GM12875 (cell line): ENCODE results near the gene KLHL36.
A peak's percentile ranks its signal among the peaks of the same experiment; 100 is the strongest.

Experiments
- H3K4me3 ChIP-seq: one replicate; pipeline ENCODE4 v1.5.1; 2011; ENCODE audit warnings: low read depth, low read length, control low read depth
- TF ChIP-seq, protein P1 (sequence below): IDR thresholded peaks from 2 replicates; pipeline ENCODE4 v1.5.1; 2011; ENCODE audit warnings: low read depth, mild to moderate bottlenecking, control low read depth, inconsistent platforms, low read length, moderate library complexity, borderline replicate concordance; ENCODE audit not compliant: insufficient read depth

The KLHL36 gene

DNA sequence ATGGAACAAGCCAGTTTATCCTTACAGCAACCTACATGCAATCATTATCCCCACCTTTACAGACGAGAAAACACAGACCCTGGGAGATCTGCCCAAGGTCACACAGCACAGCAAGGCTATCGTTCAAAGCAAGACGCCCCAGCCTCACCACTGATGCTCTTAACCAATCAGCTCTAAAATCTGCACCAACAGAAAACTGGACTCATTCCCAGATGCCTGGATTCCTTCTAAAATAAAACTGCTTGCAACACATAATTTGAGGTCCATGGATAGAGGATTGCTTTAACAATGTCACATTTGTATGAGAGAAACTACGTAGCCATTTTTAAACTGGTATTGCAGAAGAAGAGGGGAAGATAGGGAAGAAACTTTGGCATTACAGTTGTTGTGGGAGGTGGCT, 37.3 kb upstream of the KLHL36 start:
- TF ChIP-seq, protein P1, sequence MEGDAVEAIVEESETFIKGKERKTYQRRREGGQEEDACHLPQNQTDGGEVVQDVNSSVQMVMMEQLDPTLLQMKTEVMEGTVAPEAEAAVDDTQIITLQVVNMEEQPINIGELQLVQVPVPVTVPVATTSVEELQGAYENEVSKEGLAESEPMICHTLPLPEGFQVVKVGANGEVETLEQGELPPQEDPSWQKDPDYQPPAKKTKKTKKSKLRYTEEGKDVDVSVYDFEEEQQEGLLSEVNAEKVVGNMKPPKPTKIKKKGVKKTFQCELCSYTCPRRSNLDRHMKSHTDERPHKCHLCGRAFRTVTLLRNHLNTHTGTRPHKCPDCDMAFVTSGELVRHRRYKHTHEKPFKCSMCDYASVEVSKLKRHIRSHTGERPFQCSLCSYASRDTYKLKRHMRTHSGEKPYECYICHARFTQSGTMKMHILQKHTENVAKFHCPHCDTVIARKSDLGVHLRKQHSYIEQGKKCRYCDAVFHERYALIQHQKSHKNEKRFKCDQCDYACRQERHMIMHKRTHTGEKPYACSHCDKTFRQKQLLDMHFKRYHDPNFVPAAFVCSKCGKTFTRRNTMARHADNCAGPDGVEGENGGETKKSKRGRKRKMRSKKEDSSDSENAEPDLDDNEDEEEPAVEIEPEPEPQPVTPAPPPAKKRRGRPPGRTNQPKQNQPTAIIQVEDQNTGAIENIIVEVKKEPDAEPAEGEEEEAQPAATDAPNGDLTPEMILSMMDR = no peak
- H3K4me3 ChIP-seq = no peak overlapping the region

DNA sequence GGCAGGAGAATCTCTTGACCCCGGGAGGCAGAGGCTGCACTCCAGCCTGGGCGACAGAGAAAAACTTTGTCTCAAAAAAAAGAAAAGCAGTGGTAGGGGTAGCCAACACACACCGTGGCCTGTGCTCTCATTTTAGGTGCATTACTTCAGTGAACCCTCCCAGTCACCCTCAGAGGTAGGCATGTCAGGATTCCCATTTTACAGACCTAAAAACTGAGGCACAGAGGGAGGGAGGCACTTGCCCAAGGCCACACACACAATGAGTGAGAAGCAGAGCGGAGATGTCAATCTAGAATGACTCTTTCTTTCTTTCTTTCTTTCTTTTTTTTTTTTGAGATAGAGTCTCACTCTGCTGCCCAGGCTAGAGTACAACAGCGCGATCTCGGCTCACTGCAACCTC, 35.6 kb upstream of the KLHL36 start:
- H3K4me3 ChIP-seq = no peak overlapping the region
- TF ChIP-seq, protein P1 = no peak

DNA sequence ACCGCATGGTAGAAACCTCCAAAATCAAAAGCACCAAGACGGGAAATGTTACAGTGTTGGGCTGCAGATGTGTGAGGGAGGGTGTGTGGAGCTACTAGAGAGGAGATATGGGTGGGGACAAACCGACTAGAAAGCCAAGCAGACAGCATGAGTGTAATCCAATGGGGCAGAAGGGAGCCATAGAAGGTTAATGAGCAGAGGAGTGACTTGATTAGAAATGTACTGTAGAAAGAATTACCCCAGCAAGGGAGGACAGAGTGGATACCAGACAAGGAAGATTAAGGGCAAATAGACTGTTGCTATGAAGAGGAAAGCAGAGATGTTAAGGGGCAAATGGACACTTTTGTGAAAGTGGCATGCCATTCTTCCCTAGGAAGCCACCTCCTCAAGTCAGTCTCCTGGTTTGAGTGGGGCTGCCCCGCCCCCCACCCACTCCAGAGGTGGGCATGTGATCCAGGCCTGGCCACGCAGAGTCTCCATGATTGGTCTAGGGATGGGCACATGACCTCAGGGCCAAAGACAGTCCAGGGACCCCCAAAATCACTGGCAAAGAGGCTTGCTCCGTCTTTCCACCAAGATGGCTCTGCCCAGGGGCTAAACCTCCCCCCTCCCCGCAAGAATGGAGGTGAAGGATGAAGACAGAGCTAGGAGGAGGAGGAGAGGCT, 34.8 kb upstream of the KLHL36 start:
- H3K4me3 ChIP-seq = no peak overlapping the region
- TF ChIP-seq, protein P1 = no peak

DNA sequence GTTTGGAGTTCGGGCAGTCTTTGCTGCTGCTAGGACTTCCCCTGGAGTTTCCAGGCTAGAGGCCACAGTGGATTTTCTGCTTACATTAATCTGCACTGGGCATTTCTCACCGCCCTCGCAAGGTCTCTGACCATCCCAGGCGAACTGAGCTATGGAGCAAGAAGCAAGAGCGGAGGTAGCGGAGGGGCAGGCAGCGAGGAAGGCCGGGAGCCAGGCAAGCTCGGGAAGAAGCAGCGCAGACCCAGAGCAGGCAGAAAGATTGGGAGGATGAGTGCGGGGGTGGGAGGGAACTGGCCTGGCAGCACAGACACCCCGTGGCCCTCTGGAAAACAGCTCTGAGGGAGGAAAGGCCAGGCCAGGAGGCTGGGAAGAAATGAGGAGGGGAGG, 34.2 kb upstream of the KLHL36 start:
- TF ChIP-seq, protein P1 = no peak
- no peak overlapping the region for H3K4me3 ChIP-seq

DNA sequence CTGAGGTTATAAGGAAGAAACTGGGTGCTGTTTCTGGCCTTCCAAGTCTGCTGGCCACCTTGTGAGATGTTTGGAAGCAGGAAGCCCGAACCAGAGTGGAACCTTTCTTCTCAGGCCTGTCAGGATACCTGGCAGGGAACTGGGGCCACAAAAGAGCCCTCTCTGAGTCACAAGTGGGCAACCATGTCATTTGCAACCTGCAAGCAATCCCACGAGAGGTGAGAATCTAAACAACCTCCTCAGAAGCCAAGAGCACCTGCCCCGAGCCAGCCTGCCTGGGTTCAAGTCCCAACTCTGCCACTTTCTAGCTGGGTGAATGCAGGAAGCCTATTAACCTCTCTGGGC, 33.7 kb upstream of the KLHL36 start:
- TF ChIP-seq, protein P1 = no peak
- no peak overlapping the region for H3K4me3 ChIP-seq

DNA sequence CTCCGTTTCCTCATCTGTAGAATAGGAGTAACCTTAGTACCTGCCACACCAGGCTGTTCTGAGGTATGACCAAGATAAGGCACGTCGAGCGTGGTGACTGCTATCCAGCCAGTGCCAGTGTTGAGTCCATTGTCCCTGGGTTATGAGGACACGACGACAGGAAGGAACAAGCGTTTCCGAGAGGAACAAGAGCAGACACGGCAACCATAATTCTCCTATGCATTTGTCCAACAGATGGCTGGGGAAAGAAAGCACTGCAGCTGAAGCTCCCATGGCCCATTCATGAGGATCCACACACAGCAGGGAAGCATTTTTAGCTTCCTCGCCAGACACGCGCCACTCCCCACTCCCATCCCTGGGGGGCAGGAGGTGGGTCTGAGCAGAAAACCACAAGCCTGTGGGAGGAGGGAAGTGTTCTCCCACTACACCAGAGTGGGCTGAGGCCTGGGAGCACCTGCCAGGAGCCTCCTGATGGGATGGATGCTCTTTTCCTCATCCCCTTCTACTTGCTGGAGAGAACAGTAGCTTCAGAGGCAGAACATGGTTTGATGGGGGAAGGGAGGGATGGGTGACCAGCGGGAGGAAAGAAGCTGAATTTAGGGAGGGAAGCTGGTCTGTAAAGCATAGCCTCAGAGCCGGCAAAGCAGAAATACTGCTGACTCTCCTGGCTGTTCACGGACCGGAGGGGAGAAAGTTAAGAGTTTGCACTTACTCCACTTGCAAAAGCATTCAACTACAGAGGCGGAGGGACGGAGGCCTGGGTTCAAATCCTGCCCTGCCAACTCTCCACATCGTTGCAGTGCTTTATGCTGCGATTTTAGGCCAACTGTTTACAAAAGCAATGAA, 33.1 kb upstream of the KLHL36 start:
- peak overlapping the region; percentile 89 for H3K4me3 ChIP-seq

DNA sequence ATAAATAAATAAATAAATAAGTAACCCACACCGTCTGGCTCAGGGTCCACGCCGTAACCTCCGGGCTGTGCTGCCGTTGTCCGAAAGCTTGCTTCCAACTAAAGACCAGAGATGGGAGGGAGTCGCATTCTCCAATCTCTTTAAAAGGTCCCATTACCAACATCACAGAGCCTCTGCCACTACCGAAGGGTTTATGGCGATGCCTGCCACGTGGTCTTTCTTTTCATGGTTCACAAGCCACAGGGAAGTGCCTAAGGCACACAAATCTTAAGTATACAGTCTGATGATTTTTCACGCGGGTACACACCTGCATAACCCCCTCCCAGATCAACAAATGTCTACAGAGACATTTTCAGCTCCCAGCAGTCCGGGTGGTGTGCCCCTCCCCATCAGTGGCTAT, 31.8 kb upstream of the KLHL36 start:
- H3K4me3 ChIP-seq = peak overlapping the region; percentile 89
- TF ChIP-seq, protein P1 = no peak

More for the DNA sequence above, 33.1 kb upstream of the KLHL36 start:
- TF ChIP-seq, protein P1 = no peak
